Prostate gland (tissue), 2 donors: ENCODE results near the gene ENPP6.

ENCODE experiments used
- CTCF ChIP-seq, 4 experiments: fragments of 200-600 bp in 2 of 4; fragments of 450-650 bp in 2 of 4; sonication (generic) in 2 of 4; IDR thresholded peaks; 1 replicate in 3 of 4; 2 replicates in 1 of 4; pipeline ENCODE4 v1.5.1; 2016 to 2019; ENCODE audit warnings: antibody characterized with exemption in 4 of 4, mild to moderate bottlenecking in 2 of 4, moderate library complexity in 2 of 4
- POLR2AphosphoS5 ChIP-seq: sonication (generic); formaldehyde crosslinking; IDR thresholded peaks from one replicate; pipeline ENCODE4 v1.6.1; 2017; ENCODE audit warnings: antibody characterized with exemption

DNA sequence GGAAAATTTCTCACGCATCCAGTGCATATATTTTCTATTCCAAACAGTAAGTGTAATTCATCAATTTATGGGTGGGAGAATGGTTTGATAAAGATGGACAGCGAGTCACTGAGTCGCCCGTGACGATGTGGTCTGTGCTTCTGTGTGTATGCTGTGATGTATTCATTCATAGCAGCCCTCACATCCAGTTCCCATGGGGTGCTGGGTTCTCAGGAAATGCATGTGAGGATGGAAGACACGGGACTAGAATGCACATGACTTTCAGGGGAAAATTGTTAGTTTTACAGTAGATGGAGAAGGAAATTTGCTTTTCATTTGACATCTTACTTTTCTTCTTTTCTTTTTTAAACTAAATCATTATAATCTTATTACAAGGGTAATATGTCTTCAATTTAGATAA lies 159.6 kb downstream of the ENPP6 start:
- TF ChIP-seq CTCF (IDR thresholded peaks at IDR 0.05) (no peak), POLR2AphosphoS5 (no peak)
